ENCODE measurements around the gene KCTD18.

- no peak for TF ChIP-seq CTCF (IDR thresholded peaks at IDR 0.05)
- no peak for TF ChIP-seq POLR2AphosphoS5 (IDR thresholded peaks at IDR 0.05; ENCODE audit: low read depth, low read length)
Observed at GRCh38 chr2:200523158-200523557, 13.3 kb upstream of the KCTD18 start.

Measured in Panc1 (cell line).